Measurements from ENCODE around the gene KSR2. TPM values are rescaled to one million over a fixed set of nuclear protein-coding genes. Genes with fewer than 3 reads are reported as not detected.

KSR2 gene
- total and polyA plus RNA-seq, 2 of the 13 experiments (the other 11 are each of a cell fraction or from before 2014, with no cell fraction given) = 0.02 TPM; not detected in 1

GRCh38 chr12:117582135-117582784 is 386.5 kb downstream of the KSR2 start:
- no peak for FAIRE-seq
- no peak for TF ChIP-seq MEF2D (CRISPR knock-in tag; IDR thresholded peaks at IDR 0.05)
- no peak for TF ChIP-seq BORCS8-MEF2B (CRISPR knock-in tag; IDR thresholded peaks at IDR 0.05)
- no peak for TF ChIP-seq ZNF3 (CRISPR knock-in tag; IDR thresholded peaks at IDR 0.05)
- no peak for TF ChIP-seq NR2C2 (CRISPR knock-in tag; IDR thresholded peaks at IDR 0.05; ENCODE audit: borderline replicate concordance)
- TF ChIP-seq PRDM4 (CRISPR knock-in tag; IDR thresholded peaks at IDR 0.05; ENCODE audit: borderline replicate concordance) = no peak
- no peak for TF ChIP-seq JUND (CRISPR knock-in tag; IDR thresholded peaks at IDR 0.05)
- no peak for TF ChIP-seq FOXO4 (CRISPR knock-in tag; conservative IDR thresholded peaks at IDR 0.05)
- no peak for TF ChIP-seq THAP7 (CRISPR knock-in tag; IDR thresholded peaks at IDR 0.05)
- no peak for TF ChIP-seq NCOA2 (CRISPR knock-in tag; IDR thresholded peaks at IDR 0.05)
- no peak for TF ChIP-seq KDM4B (CRISPR knock-in tag; IDR thresholded peaks at IDR 0.05)
- no peak for TF ChIP-seq ASH2L (IDR thresholded peaks at IDR 0.05; ENCODE audit: insufficient read length, low read depth, low read length)
- TF ChIP-seq DPF2 (CRISPR knock-in tag; IDR thresholded peaks at IDR 0.05; ENCODE audit: borderline replicate concordance, low read depth) = no peak
- no peak for TF ChIP-seq SUZ12 (IDR thresholded peaks at IDR 0.05; ENCODE audit: low read depth, low read length)
- no peak for TF ChIP-seq ZFAT (CRISPR knock-in tag; conservative IDR thresholded peaks at IDR 0.05)
- TF ChIP-seq RNF219 (CRISPR knock-in tag; IDR thresholded peaks at IDR 0.05) = no peak
- no peak for TF ChIP-seq FOXA3 (CRISPR knock-in tag; IDR thresholded peaks at IDR 0.05)
- TF ChIP-seq SNAPC5 (CRISPR knock-in tag; IDR thresholded peaks at IDR 0.05; ENCODE audit: borderline replicate concordance) = no peak

More at GRCh38 chr12:117582135-117582784, 386.5 kb downstream of the KSR2 start:
- ChIA-PET CTCF (ENCODE audit: low intra/inter-chr PET ratio, low total read pairs) (no interaction called here), POLR2A (no interaction called here)
- no peaks in the 10 kb centered on the region for H3K4me1 ChIP-seq (ENCODE audit: insufficient read depth, low read length)
- H3K79me2 ChIP-seq (ENCODE audit: insufficient read depth, low read length) = no peaks in the 10 kb centered on the region
- DNase-seq (ENCODE audit: low spot score) (no peak), ATAC-seq (no peak)
- no peaks in the 10 kb centered on the region for H3K9me3 ChIP-seq (ENCODE audit: low read length)
- no peaks in the 10 kb centered on the region for H4K20me1 ChIP-seq (ENCODE audit: insufficient read depth, low read length)
- intact Hi-C loops (cut with micrococcal nuclease; ENCODE audit: unreplicated experiment) = no loop called here
- WGBS (ENCODE audit: low lambda C conversion rate) = 2% methylated on average over 9 of the region's 10 CpGs
- in situ Hi-C loops (cut with HindIII; ENCODE audit: extremely low pct_ligation_motif_present, low pct_unique_long_range_greater_than_20kb) = loop anchor here (10.0 kb wide), 2 partner anchors 253 to 347 kb away; no protein-coding TSS in a partner anchor
- no peak overlapping the region for H2AFZ ChIP-seq (ENCODE audit: low read length)
- H3K27me3 ChIP-seq (ENCODE audit: control insufficient read depth in 1 of 2, insufficient read depth in 2 of 2, low read length in 2 of 2) = no peaks in the 10 kb centered on the region; a peak in 2 of 5 replicates
- BruUV-seq (replicated peaks) = no TSS peak
- no peak overlapping the region for H3K9ac ChIP-seq (ENCODE audit: insufficient read depth, low read depth, low read length)
- H3K27ac ChIP-seq (ENCODE audit: extremely low read length, insufficient read depth, low read length) = no peak overlapping the region
- no peaks in the 10 kb centered on the region for H3K36me3 ChIP-seq (replicated peaks in 1 of 2; ENCODE audit: control insufficient read depth in 1 of 2, insufficient read depth in 2 of 2, low read length in 2 of 2)
- no peak overlapping the region for H3K4me2 ChIP-seq (ENCODE audit: low read depth, low read length)
- no peak overlapping the region for H3K4me3 ChIP-seq (replicated peaks in 1 of 3; ENCODE audit: insufficient read depth in 1 of 3, low read depth in 2 of 3, low read length in 3 of 3)

Data from HepG2 (cell line).